ENCODE data around the gene CLTB. TPM values are rescaled to one million over a fixed set of nuclear protein-coding genes. Genes with fewer than 3 reads are reported as not detected.

The CLTB gene
- total and polyA plus RNA-seq, 2 of the 4 experiments (the other 2 are of a cell fraction), result 87.6 to 99.9 TPM

GRCh38 chr5:176406436-176407052 lies 9.8 kb downstream of the CLTB start:
- no TSS peak for BruUV-seq (replicated peaks)
- H2BK20ac ChIP-seq (ENCODE audit: low read depth, low read length), result no peak overlapping the region
- H3K27me3 ChIP-seq (ENCODE audit: control insufficient read depth, insufficient read depth, low read length), result no peaks in the 10 kb centered on the region
- no peaks in the 10 kb centered on the region for H3K9me3 ChIP-seq (ENCODE audit: control insufficient read depth, insufficient read depth, low read length)
- H3K4ac ChIP-seq (ENCODE audit: low read depth, low read length), result no peak overlapping the region
- no peak overlapping the region for H3K4me3 ChIP-seq (ENCODE audit: insufficient read depth, low read depth, low read length)
- H4K5ac ChIP-seq (ENCODE audit: low read depth, low read length), result no peak overlapping the region
- no peak overlapping the region for H2BK5ac ChIP-seq (ENCODE audit: low read depth, low read length, poor library complexity, severe bottlenecking)
- CTCF ChIA-PET, result no interaction called here
- H3K23ac ChIP-seq (ENCODE audit: low read depth, low read length), result no peak overlapping the region
- DNase-seq, result no peak
- no peak overlapping the region for H3K9ac ChIP-seq (ENCODE audit: low read depth, low read length)
- in situ Hi-C loops (cut with MboI; ENCODE audit: low sequenced_read_pairs), result no loop called here
- peak overlapping the region; percentile 9 for H2AK9ac ChIP-seq (replicated peaks; ENCODE audit: low read depth, low read length, poor library complexity)
- no peak overlapping the region for H2AK5ac ChIP-seq (ENCODE audit: low read depth, low read length)
- H3K4me1 ChIP-seq (ENCODE audit: control insufficient read depth, insufficient read depth, low read length), result no peaks in the 10 kb centered on the region
- peaks cover 7% of the 10 kb centered on the region for H3K9me1 ChIP-seq (ENCODE audit: insufficient read depth, low read length)
- no peak overlapping the region for H3K18ac ChIP-seq (ENCODE audit: low read depth, low read length)
- intact Hi-C loops (cut with micrococcal nuclease), result no loop called here
- no peak overlapping the region for H3K27ac ChIP-seq (ENCODE audit: insufficient read depth, low read length)
- 88% methylated on average over 3 of the region's 9 CpGs; no CpG with 5 or more reads in 1 of the 2 experiments for WGBS, 2 experiments (ENCODE audit: extremely low coverage in 2 of 2, insufficient read length in 1 of 2)
- peaks cover 13% of the 10 kb centered on the region for H4K20me1 ChIP-seq (ENCODE audit: insufficient read depth, low read length)
- no peak overlapping the region for H2BK120ac ChIP-seq (ENCODE audit: low read depth, low read length)
- TF ChIP-seq USF2 (IDR thresholded peaks at IDR 0.05; ENCODE audit: low read depth, low read length) (no peak), FOS (IDR thresholded peaks at IDR 0.05; ENCODE audit: low read depth, low read length) (no peak), MXI1 (IDR thresholded peaks at IDR 0.05; ENCODE audit: borderline replicate concordance, low read depth, low read length) (no peak), MAFK (IDR thresholded peaks at IDR 0.05; ENCODE audit: low read depth, low read length) (no peak), RFX5 (IDR thresholded peaks at IDR 0.05; ENCODE audit: low read depth, low read length) (no peak), BHLHE40 (IDR thresholded peaks at IDR 0.05; ENCODE audit: low read depth, low read length) (no peak), MAZ (IDR thresholded peaks at IDR 0.05; ENCODE audit: borderline replicate concordance, low read depth, low read length) (no peak), CHD1 (IDR thresholded peaks at IDR 0.05; ENCODE audit: low read depth, low read length) (no peak), RAD21 (IDR thresholded peaks at IDR 0.05; ENCODE audit: low read length) (no peak), CEBPB (IDR thresholded peaks at IDR 0.05; ENCODE audit: low read depth, low read length) (no peak), CTCF (conservative IDR thresholded peaks at IDR 0.05; ENCODE audit: low read depth, low read length) (no peak), POLR2A (IDR thresholded peaks at IDR 0.05; ENCODE audit: low read depth, low read length) (no peak), SMC3 (IDR thresholded peaks at IDR 0.05; ENCODE audit: low read depth, low read length) (no peak), RCOR1 (IDR thresholded peaks at IDR 0.05; ENCODE audit: insufficient replicate concordance, low read length) (no peak), ELK1 (IDR thresholded peaks at IDR 0.05; ENCODE audit: borderline replicate concordance, low read depth, low read length) (no peak)
- no peak overlapping the region for H3K4me2 ChIP-seq (ENCODE audit: low read depth, low read length)
- no peak for ATAC-seq (ENCODE audit: low read depth)
- H3K14ac ChIP-seq (replicated peaks; ENCODE audit: low read depth, low read length), result no peak overlapping the region
- POLR2A ChIA-PET (ENCODE audit: unreplicated experiment), result no interaction called here
- H2BK15ac ChIP-seq (ENCODE audit: low read depth, low read length), result no peak overlapping the region
- H3K36me3 ChIP-seq (ENCODE audit: control insufficient read depth, insufficient read depth, low read length), result peaks cover 29% of the 10 kb centered on the region
- H3K79me1 ChIP-seq (ENCODE audit: low read depth in 1 of 2, low read length in 2 of 2), result peaks cover 17 to 22% of the 10 kb centered on the region in 2 experiments
- dilution Hi-C loops (cut with HindIII; ENCODE audit: low sequenced_read_pairs, unreplicated experiment), result no loop called here
- H2AFZ ChIP-seq (replicated peaks; ENCODE audit: low read length, poor library complexity), result no peak overlapping the region
- no peak overlapping the region for H3K56ac ChIP-seq (ENCODE audit: extremely low read depth, insufficient read depth, low read length)
- no peak overlapping the region for H4K8ac ChIP-seq (ENCODE audit: low read depth in 2 of 2, low read length in 2 of 2)
- H4K91ac ChIP-seq (ENCODE audit: insufficient read depth, low read depth, low read length), result no peak overlapping the region

Measured in IMR-90 (cell line).